Right lobe of liver (tissue), 6 donors: ENCODE data around the gene HS1BP3. TPM values are rescaled to one million over a fixed set of nuclear protein-coding genes. Genes with fewer than 3 reads are reported as not detected.

ENCODE experiments used
- ATAC-seq, 4 donors: fragments of 200-7000 bp; cut with Tn5 transposase; one replicate each; pipeline ENCODE4 v1.9.1; 2020; ENCODE audit warnings: mild to moderate bottlenecking in 4 of 4, moderate library complexity in 4 of 4
- DNase-seq, 3 donors: peaks; one replicate each; pipeline ENCODE4 v3.0.0-alpha.2; 2020
- H3K27ac ChIP-seq, 3 donors: fragments of 200-600 bp; one replicate each; pipeline ENCODE4 v1.8.0; 2022
- H3K27me3 ChIP-seq, 2 donors: fragments of 200-600 bp; one replicate each; pipeline ENCODE4 v1.8.0; 2022
- H3K36me3 ChIP-seq, 4 donors: fragments of 200-600 bp; sonication (generic) in 1 of 4; one replicate each; pipeline versions ENCODE4 v1.5.1 to v1.8.0; 2017 to 2022; ENCODE audit warnings: control low read depth in 1 of 4
- H3K4me1 ChIP-seq, 4 donors: fragments of 200-600 bp; sonication (generic) in 1 of 4; one replicate each; pipeline versions ENCODE4 v1.5.1 to v1.8.0; 2017 to 2022; ENCODE audit warnings: control low read depth in 1 of 4
- H3K4me3 ChIP-seq, 3 donors: fragments of 200-600 bp; one replicate each; pipeline ENCODE4 v1.8.0; 2022
- H3K9me3 ChIP-seq, 4 donors: fragments of 200-600 bp; sonication (generic) in 1 of 4; one replicate each; pipeline versions ENCODE4 v1.5.1 to v1.8.0; 2017 to 2022; ENCODE audit warnings: control low read depth in 1 of 4
- CTCF ChIP-seq, 4 donors: fragments of 200-600 bp in 3 of 4; fragments of 450-650 bp in 1 of 4; IDR thresholded peaks; one replicate each; pipeline versions ENCODE4 v1.5.1 to v1.8.0; 2016 to 2022; ENCODE audit warnings: antibody characterized with exemption in 4 of 4, mild to moderate bottlenecking in 2 of 4
- POLR2A ChIP-seq: fragments of 450-650 bp; IDR thresholded peaks from one replicate; pipeline ENCODE4 v1.6.1; 2017; ENCODE audit warnings: antibody characterized with exemption, mild to moderate bottlenecking
- WGBS: methylation state at CpG from one replicate; pipeline ENCODE4 v1.1.6; 2018; ENCODE audit warnings: low coverage, low lambda C conversion rate; ENCODE audit not compliant: insufficient coverage; ENCODE audit errors: missing lambda C conversion rate; 5-methylcytosine and 5-hydroxymethylcytosine counted together
- intact Hi-C, 2 donors: fragments of 100-400 bp; cut with DNase I; formaldehyde crosslinking; loops; one replicate each; pipeline versions ENCODE4 v1.11.2 to v1.14.1; 2022
- total RNA-seq, 6 experiments: library from RNA; depleted of rRNA in 2 of 6; stranded (reverse); fragments of >200 nt in 2 of 6; fragmentation: NEBNext Ultra II Directional in 3 of 6; extraction: Animal tissue kit (Norgen Biotek cat#: 25700) in 3 of 6; gene quantifications; one replicate each; pipeline versions ENCODE4 v1.1.0 to v1.2.4, GENCODE V29; 2016 to 2023
- donor health status: DM: no; HTN: yes; CAD: no.
- donor health status: DM: no; HTN: no; CAD: no.
- donor health status: DM: no; HTN: no; CAD: no.
- donor health status: DM: no; HTN: yes; CAD: no.
- donor health status: DM: no; HTN: yes; CAD: no.

The HS1BP3 gene
- total RNA-seq, 6 experiments from 2014 or later = 17.5 to 34.7 (median 20.2) TPM

GRCh38 chr2:20693317-20693716 is 42.4 kb upstream of the HS1BP3 start:
- no peak overlapping the region for H3K4me3 ChIP-seq
- no peaks in the 10 kb centered on the region for H3K9me3 ChIP-seq
- DNase-seq (no peak), ATAC-seq (no peak)
- TF ChIP-seq POLR2A (no peak), CTCF (IDR thresholded peaks at IDR 0.05) (no peak)
- H3K4me1 ChIP-seq = peaks cover 0 to 36% (median 17%) of the 10 kb centered on the region in 4 donors
- 100% methylated on average over 2 of the region's 3 CpGs for WGBS
- no peak overlapping the region for H3K27ac ChIP-seq
- intact Hi-C loops = no loop called here
- no peaks in the 10 kb centered on the region for H3K36me3 ChIP-seq
- no peaks in the 10 kb centered on the region for H3K27me3 ChIP-seq

- no peaks in the 10 kb centered on the region for H3K9me3 ChIP-seq
- intact Hi-C loops = no loop called here
- H3K27me3 ChIP-seq = no peaks in the 10 kb centered on the region
- H3K36me3 ChIP-seq = no peaks in the 10 kb centered on the region
- no peak for ATAC-seq
- WGBS = 96% methylated on average over 2 of the region's 2 CpGs
- TF ChIP-seq POLR2A = no peak
- no peak for TF ChIP-seq CTCF (IDR thresholded peaks at IDR 0.05)
- H3K4me1 ChIP-seq = peaks cover 0 to 29% (median 12%) of the 10 kb centered on the region in 4 donors
- no peak for DNase-seq
- peak overlapping the region in 1 of 3 donors; percentile 94 for H3K27ac ChIP-seq
- no peak overlapping the region for H3K4me3 ChIP-seq
Measured at GRCh38 chr2:20692081-20692480, 41.2 kb upstream of the HS1BP3 start.

GRCh38 chr2:20691076-20691734 is 40.3 kb upstream of the HS1BP3 start:
- Histone ChIP-seq H3K27me3 (no peaks in the 10 kb centered on the region), H3K27ac (peak overlapping the region in 2 of 3 donors; percentile 84 to 94), H3K36me3 (no peaks in the 10 kb centered on the region), H3K4me1 (peaks cover 0 to 20% (median 9%) of the 10 kb centered on the region in 4 donors), H3K9me3 (no peaks in the 10 kb centered on the region), H3K4me3 (no peak overlapping the region)
- DNase-seq (no peak), ATAC-seq (peak; percentile 37 to 57 (median 48))
- intact Hi-C loops = no loop called here
- TF ChIP-seq POLR2A (no peak), CTCF (IDR thresholded peaks at IDR 0.05) (no peak)
- 26% methylated on average over 4 of the region's 6 CpGs for WGBS

GRCh38 chr2:20689428-20690264 is 38.7 kb upstream of the HS1BP3 start:
- Histone ChIP-seq H3K9me3 (no peaks in the 10 kb centered on the region), H3K4me3 (peak overlapping the region in 1 of 3 donors; percentile 20), H3K27me3 (no peaks in the 10 kb centered on the region), H3K4me1 (peaks cover 0 to 30% (median 13%) of the 10 kb centered on the region in 4 donors), H3K36me3 (no peaks in the 10 kb centered on the region), H3K27ac (peak overlapping the region in 2 of 3 donors; percentile 84 to 94)
- WGBS = 19% methylated on average over 10 of the region's 11 CpGs
- no peak for TF ChIP-seq CTCF (IDR thresholded peaks at IDR 0.05)
- ATAC-seq (peak; percentile 81 to 88 (median 88)), DNase-seq (peak in 1 of 3 donors; percentile 60)
- intact Hi-C loops = loop anchor here in 1 of 2 donors (10.0 kb wide), 1 partner anchor 65 kb away; no protein-coding TSS in a partner anchor
